ENCODE measurements around the gene PGP. TPM values are rescaled to one million over a fixed set of nuclear protein-coding genes. Genes with fewer than 3 reads are reported as not detected.

The PGP gene
- total RNA-seq, 1 donor from 2014 or later: 29.3 TPM

DNA sequence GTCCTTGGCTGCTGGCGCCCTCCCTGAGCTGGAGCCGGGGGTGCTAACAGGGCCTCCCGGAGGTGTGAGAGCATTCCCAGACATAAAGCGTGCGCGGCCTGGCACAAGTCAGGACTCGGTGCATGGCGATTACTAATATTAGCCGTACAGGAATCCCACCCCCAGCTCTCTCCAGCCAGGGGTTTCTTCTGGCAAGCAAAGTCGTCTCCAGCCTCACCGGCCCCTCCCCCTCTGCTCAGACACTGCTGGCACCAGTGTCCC is 23.3 kb downstream of the PGP start:
- no peak overlapping the region for H3K4me3 ChIP-seq (ENCODE audit: low read depth, low read length)
- no peak for TF ChIP-seq CTCF (conservative IDR thresholded peaks at IDR 0.05; ENCODE audit: low read depth, low read length)
- no peak for DNase-seq (ENCODE audit: low read depth)

GRCh38 chr16:2190659-2191445 is 23.8 kb downstream of the PGP start:
- TF ChIP-seq CTCF (conservative IDR thresholded peaks at IDR 0.05; ENCODE audit: low read depth, low read length): no peak
- no peak for DNase-seq (ENCODE audit: low read depth)
- H3K4me3 ChIP-seq (ENCODE audit: low read depth, low read length): no peak overlapping the region

- no peak for DNase-seq (ENCODE audit: low read depth)
- TF ChIP-seq CTCF (conservative IDR thresholded peaks at IDR 0.05; ENCODE audit: low read depth, low read length): no peak
- H3K4me3 ChIP-seq (ENCODE audit: low read depth, low read length): no peak overlapping the region
These were observed 24.5 kb downstream of the PGP start for GRCh38 chr16:2190002-2190658.

DNA sequence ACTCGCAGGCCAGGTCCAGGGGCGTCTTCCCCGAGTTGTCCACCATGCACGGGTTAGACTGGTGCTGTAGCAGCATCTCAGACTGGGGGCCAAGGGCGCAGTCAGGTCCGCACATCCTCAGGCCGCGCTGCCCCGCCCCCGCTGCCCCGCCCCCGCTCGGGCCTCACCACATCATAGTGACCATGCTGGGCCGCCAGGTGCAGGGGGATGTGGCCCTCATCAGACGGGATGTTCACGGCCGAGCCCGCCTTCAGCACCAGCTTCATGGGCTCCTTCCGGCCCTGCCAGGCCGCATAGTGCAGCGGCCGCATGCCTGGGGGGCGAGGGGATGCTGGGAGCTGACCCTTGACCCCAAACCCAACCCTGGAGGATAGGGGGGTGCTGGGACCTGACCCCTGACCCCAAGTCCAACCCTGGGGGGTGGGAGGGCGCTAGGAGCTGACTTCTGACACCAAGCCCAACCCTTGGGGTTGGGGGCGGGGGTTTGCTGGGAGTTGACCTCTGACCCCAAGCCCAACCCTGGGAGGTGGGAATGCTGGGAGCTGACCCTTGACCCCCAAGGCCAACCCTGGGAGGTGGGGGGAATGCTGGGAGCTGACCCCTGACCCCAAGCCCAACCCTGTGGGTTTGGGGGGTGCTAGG is 25.3 kb downstream of the PGP start:
- TF ChIP-seq CTCF (conservative IDR thresholded peaks at IDR 0.05; ENCODE audit: low read depth, low read length): no peak
- no peak overlapping the region for H3K4me3 ChIP-seq (ENCODE audit: low read depth, low read length)
- no peak for DNase-seq (ENCODE audit: low read depth)

DNA sequence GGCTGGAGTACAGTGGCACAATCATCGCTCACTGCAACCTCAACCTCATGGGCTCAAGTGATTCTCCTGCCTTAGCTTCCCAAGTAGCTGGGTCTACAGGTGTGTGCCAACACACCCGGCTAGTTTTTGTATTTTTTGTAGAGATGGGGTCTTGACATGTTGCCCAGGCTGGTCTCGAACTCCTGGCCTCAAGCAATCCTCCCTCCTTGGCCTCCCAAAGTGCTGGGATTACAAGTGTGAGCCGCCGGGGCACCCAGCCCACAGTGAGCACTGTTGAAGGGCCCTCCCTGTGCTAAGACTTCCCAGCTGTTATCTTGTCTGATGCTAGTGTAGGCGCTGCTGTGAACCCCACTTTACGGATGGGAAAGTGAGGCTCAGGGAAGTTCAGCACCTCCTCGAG is 26.2 kb downstream of the PGP start:
- DNase-seq (ENCODE audit: low read depth): no peak
- TF ChIP-seq CTCF (conservative IDR thresholded peaks at IDR 0.05; ENCODE audit: low read depth, low read length): no peak
- no peak overlapping the region for H3K4me3 ChIP-seq (ENCODE audit: low read depth, low read length)

DNA sequence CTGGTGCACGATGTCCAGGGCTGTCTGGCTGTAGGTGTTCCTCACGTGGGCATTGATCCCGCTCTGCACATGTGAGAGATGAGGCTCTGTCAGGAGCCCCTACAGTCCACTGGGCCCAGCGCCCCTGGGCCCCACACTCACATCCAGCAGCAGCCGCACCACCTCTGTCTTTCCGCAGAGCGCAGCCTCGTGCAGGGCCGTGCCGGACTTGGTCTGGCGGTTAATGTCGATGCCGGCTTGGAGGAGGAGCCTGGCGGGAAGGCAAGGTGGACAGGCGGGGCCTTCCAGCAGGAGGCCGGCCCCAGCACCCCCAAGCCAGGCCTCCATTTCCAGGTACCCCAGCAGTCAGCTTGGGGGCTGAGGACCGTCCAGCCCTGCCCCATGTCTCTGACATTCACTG is 27.4 kb downstream of the PGP start:
- no peak for DNase-seq (ENCODE audit: low read depth)
- no peak overlapping the region for H3K4me3 ChIP-seq (ENCODE audit: low read depth, low read length)
- no peak for TF ChIP-seq CTCF (conservative IDR thresholded peaks at IDR 0.05; ENCODE audit: low read depth, low read length)
